Measurements from ENCODE around the gene NT5DC3.

The NT5DC3 gene

GRCh38 chr12:103799857-103800771 is 40.9 kb downstream of the NT5DC3 start:
- Histone ChIP-seq H3F3A (ENCODE audit: insufficient read depth, low read length) (no peaks in the 10 kb centered on the region), H3K9me2 (ENCODE audit: low read depth, low read length) (no peaks in the 10 kb centered on the region), H3K4me3 (ENCODE audit: low read depth, low read length, poor library complexity, severe bottlenecking) (no peak overlapping the region), H3K27ac (ENCODE audit: low read depth, low read length, poor library complexity, severe bottlenecking) (no peak overlapping the region), H3K4me2 (ENCODE audit: low read length) (no peak overlapping the region), H3K27me3 (ENCODE audit: insufficient read depth, low read length) (no peaks in the 10 kb centered on the region), H3K9me3 (ENCODE audit: low read length) (no peaks in the 10 kb centered on the region), H3K9ac (ENCODE audit: low read length) (no peak overlapping the region), H3K4me1 (ENCODE audit: insufficient read depth, low read length, severe bottlenecking) (no peaks in the 10 kb centered on the region), H3K36me3 (ENCODE audit: insufficient read depth, low read length) (no peaks in the 10 kb centered on the region), H2AFZ (ENCODE audit: low read length) (no peak overlapping the region), H3K79me2 (ENCODE audit: insufficient read depth, low read length) (no peaks in the 10 kb centered on the region), H4K20me1 (ENCODE audit: insufficient read depth, low read length) (no peaks in the 10 kb centered on the region)
- TF ChIP-seq, protein P1, sequence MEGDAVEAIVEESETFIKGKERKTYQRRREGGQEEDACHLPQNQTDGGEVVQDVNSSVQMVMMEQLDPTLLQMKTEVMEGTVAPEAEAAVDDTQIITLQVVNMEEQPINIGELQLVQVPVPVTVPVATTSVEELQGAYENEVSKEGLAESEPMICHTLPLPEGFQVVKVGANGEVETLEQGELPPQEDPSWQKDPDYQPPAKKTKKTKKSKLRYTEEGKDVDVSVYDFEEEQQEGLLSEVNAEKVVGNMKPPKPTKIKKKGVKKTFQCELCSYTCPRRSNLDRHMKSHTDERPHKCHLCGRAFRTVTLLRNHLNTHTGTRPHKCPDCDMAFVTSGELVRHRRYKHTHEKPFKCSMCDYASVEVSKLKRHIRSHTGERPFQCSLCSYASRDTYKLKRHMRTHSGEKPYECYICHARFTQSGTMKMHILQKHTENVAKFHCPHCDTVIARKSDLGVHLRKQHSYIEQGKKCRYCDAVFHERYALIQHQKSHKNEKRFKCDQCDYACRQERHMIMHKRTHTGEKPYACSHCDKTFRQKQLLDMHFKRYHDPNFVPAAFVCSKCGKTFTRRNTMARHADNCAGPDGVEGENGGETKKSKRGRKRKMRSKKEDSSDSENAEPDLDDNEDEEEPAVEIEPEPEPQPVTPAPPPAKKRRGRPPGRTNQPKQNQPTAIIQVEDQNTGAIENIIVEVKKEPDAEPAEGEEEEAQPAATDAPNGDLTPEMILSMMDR (IDR thresholded peaks at IDR 0.05; ENCODE audit: low read length): no peak
- TF ChIP-seq EZH2 (IDR thresholded peaks at IDR 0.05; ENCODE audit: borderline replicate concordance, low read length): no peak

DNA sequence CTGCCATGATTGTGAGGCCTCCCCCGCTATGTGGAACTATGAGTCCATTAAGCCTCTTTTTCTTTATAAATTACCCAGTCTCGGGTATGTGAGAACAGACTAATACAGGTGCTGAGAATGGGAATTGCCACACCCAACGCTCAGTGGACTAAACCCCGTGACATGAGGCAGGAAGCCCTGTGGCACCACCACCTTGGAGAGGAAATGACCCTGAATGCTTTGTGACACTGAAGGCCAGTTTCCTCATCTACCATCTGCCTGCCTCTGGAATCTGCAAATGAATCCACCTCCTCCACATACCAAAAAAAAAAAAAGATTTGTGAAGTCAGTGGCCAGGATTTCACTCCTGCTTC is 41.6 kb downstream of the NT5DC3 start:
- Histone ChIP-seq H3K9ac (ENCODE audit: low read length) (no peak overlapping the region), H2AFZ (ENCODE audit: low read length) (no peak overlapping the region), H3K4me1 (ENCODE audit: insufficient read depth, low read length, severe bottlenecking) (no peaks in the 10 kb centered on the region), H3K9me2 (ENCODE audit: low read depth, low read length) (no peaks in the 10 kb centered on the region), H3K79me2 (ENCODE audit: insufficient read depth, low read length) (no peaks in the 10 kb centered on the region), H3F3A (ENCODE audit: insufficient read depth, low read length) (no peaks in the 10 kb centered on the region), H3K27ac (ENCODE audit: low read depth, low read length, poor library complexity, severe bottlenecking) (no peak overlapping the region), H3K27me3 (ENCODE audit: insufficient read depth, low read length) (no peaks in the 10 kb centered on the region), H3K4me2 (ENCODE audit: low read length) (no peak overlapping the region), H4K20me1 (ENCODE audit: insufficient read depth, low read length) (no peaks in the 10 kb centered on the region), H3K36me3 (ENCODE audit: insufficient read depth, low read length) (no peaks in the 10 kb centered on the region), H3K9me3 (ENCODE audit: low read length) (no peaks in the 10 kb centered on the region), H3K4me3 (ENCODE audit: low read depth, low read length, poor library complexity, severe bottlenecking) (no peak overlapping the region)
- no peak for TF ChIP-seq EZH2 (IDR thresholded peaks at IDR 0.05; ENCODE audit: borderline replicate concordance, low read length)
- TF ChIP-seq, protein P1 (IDR thresholded peaks at IDR 0.05; ENCODE audit: low read length): no peak

DNA sequence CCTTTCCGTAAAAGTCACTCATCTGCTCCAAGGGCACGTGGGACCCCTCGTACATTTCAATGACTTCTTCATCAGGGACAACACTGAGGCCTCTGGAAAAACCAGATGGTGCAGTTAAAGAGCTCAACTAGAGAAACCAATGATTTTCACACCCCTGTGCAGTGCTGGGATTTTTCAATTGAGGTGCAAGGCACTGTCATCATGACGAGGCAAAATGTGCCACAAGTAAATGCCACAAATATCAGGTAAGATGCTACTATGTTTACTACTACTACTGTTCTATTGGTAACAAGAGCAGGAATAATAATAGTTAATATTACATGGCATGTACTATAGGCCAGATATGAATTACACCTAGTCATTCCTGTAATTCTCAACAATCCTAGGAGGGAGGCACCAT is 42.4 kb downstream of the NT5DC3 start:
- Histone ChIP-seq H3K27me3 (ENCODE audit: insufficient read depth, low read length) (no peaks in the 10 kb centered on the region), H3K27ac (ENCODE audit: low read depth, low read length, poor library complexity, severe bottlenecking) (no peak overlapping the region), H2AFZ (ENCODE audit: low read length) (no peak overlapping the region), H3K9ac (ENCODE audit: low read length) (no peak overlapping the region), H3K36me3 (ENCODE audit: insufficient read depth, low read length) (no peaks in the 10 kb centered on the region), H3K9me3 (ENCODE audit: low read length) (no peaks in the 10 kb centered on the region), H3F3A (ENCODE audit: insufficient read depth, low read length) (no peaks in the 10 kb centered on the region), H3K79me2 (ENCODE audit: insufficient read depth, low read length) (no peaks in the 10 kb centered on the region), H3K4me1 (ENCODE audit: insufficient read depth, low read length, severe bottlenecking) (no peaks in the 10 kb centered on the region), H3K9me2 (ENCODE audit: low read depth, low read length) (no peaks in the 10 kb centered on the region), H4K20me1 (ENCODE audit: insufficient read depth, low read length) (no peaks in the 10 kb centered on the region), H3K4me2 (ENCODE audit: low read length) (no peak overlapping the region), H3K4me3 (ENCODE audit: low read depth, low read length, poor library complexity, severe bottlenecking) (no peak overlapping the region)
- no peak for TF ChIP-seq EZH2 (IDR thresholded peaks at IDR 0.05; ENCODE audit: borderline replicate concordance, low read length)
- TF ChIP-seq, protein P1 (IDR thresholded peaks at IDR 0.05; ENCODE audit: low read length): no peak

Measured in OCI-LY1 (cell line).